ENCODE results near the gene GPR171. TPM values are rescaled to one million over a fixed set of nuclear protein-coding genes. Genes with fewer than 3 reads are reported as not detected.

GPR171 gene
- total and polyA plus RNA-seq, 4 donors: 0.87 to 2.7 (median 1.7) TPM

GRCh38 chr3:151204530-151205402, 1.8 kb upstream of the GPR171 start:
- TF ChIP-seq, protein P1, sequence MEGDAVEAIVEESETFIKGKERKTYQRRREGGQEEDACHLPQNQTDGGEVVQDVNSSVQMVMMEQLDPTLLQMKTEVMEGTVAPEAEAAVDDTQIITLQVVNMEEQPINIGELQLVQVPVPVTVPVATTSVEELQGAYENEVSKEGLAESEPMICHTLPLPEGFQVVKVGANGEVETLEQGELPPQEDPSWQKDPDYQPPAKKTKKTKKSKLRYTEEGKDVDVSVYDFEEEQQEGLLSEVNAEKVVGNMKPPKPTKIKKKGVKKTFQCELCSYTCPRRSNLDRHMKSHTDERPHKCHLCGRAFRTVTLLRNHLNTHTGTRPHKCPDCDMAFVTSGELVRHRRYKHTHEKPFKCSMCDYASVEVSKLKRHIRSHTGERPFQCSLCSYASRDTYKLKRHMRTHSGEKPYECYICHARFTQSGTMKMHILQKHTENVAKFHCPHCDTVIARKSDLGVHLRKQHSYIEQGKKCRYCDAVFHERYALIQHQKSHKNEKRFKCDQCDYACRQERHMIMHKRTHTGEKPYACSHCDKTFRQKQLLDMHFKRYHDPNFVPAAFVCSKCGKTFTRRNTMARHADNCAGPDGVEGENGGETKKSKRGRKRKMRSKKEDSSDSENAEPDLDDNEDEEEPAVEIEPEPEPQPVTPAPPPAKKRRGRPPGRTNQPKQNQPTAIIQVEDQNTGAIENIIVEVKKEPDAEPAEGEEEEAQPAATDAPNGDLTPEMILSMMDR (IDR thresholded peaks at IDR 0.05; ENCODE audit: control extremely low read depth, extremely low read depth): no peak
- Histone ChIP-seq H3K36me3 (ENCODE audit: control insufficient read depth in 4 of 4, insufficient read depth in 4 of 4, low read length in 4 of 4) (no peaks in the 10 kb centered on the region), H3K9me3 (ENCODE audit: control insufficient read depth in 4 of 4, insufficient read depth in 3 of 4, low read length in 3 of 4) (no peaks in the 10 kb centered on the region), H3K27ac (ENCODE audit: low read depth in 1 of 2, low read length in 1 of 2) (no peak overlapping the region), H3K4me3 (no peak overlapping the region), H3K27me3 (ENCODE audit: control insufficient read depth in 3 of 3, insufficient read depth in 3 of 3, low read length in 2 of 3) (no peaks in the 10 kb centered on the region), H3K9ac (ENCODE audit: insufficient read depth in 1 of 2, low read length in 2 of 2) (peak overlapping the region in 1 of 2 donors; percentile 2), H3K4me1 (ENCODE audit: control insufficient read depth in 5 of 5, insufficient read depth in 5 of 5, low read length in 5 of 5) (peaks cover 0 to 4% (median 0%) of the 10 kb centered on the region in 5 donors)
- 56 to 82% methylated on average over 3 of the region's 3 CpGs for WGBS, 2 donors
- no peak for ATAC-seq (ENCODE audit: insufficient read depth, low FRiP score)
- DNase-seq: no peak

DNA sequence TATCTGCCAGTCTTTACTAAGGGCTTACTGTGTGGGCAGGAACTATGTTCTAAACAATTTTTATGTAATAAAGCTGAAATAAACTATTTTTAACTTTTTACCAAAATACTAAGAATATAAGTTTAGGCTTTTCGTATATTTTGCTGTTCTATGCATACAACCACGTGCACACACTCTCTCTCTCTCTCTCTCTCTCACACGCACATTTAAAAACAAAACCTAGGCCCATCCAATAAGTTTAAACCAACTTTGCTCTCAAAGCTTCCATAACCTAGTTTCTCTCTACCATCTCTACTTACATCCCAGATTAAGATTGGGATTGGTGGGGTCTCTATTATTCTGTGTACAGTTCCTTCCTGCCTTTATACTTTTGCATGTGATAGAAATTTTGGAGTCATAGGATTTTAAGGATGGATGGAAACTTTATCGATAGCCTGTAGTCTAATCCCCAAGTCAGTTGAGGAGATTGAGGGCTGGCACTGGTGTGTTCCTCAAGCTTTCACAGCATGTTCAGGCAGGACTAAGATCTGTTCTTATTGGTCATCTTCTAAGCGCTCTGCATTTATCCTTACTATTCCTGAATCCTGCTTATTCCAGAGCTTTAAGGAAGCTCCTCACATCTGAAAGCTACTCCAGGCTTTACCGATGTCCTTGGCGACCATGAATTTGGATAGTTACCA, 1.8 kb downstream of the GPR171 start:
- no peak for ATAC-seq (ENCODE audit: insufficient read depth, low FRiP score)
- Histone ChIP-seq H3K4me1 (ENCODE audit: control insufficient read depth in 5 of 5, insufficient read depth in 5 of 5, low read length in 5 of 5) (peaks cover 0 to 4% (median 0%) of the 10 kb centered on the region in 5 donors), H3K9me3 (ENCODE audit: control insufficient read depth in 4 of 4, insufficient read depth in 3 of 4, low read length in 3 of 4) (no peaks in the 10 kb centered on the region), H3K36me3 (ENCODE audit: control insufficient read depth in 4 of 4, insufficient read depth in 4 of 4, low read length in 4 of 4) (no peaks in the 10 kb centered on the region), H3K27ac (ENCODE audit: low read depth in 1 of 2, low read length in 1 of 2) (no peak overlapping the region), H3K27me3 (ENCODE audit: control insufficient read depth in 3 of 3, insufficient read depth in 3 of 3, low read length in 2 of 3) (no peaks in the 10 kb centered on the region), H3K9ac (ENCODE audit: insufficient read depth in 1 of 2, low read length in 2 of 2) (no peak overlapping the region), H3K4me3 (no peak overlapping the region)
- 89 to 98% methylated on average over 7 of the region's 7 CpGs for WGBS, 2 donors
- no peak for DNase-seq
- TF ChIP-seq, protein P1 (IDR thresholded peaks at IDR 0.05; ENCODE audit: control extremely low read depth, extremely low read depth): no peak

- DNase-seq (no peak), ATAC-seq (ENCODE audit: insufficient read depth, low FRiP score) (no peak)
- TF ChIP-seq, protein P1 (IDR thresholded peaks at IDR 0.05; ENCODE audit: control extremely low read depth, extremely low read depth): no peak
- H3K4me3 ChIP-seq: no peak overlapping the region
- H3K36me3 ChIP-seq (ENCODE audit: control insufficient read depth in 4 of 4, insufficient read depth in 4 of 4, low read length in 4 of 4): no peaks in the 10 kb centered on the region
- no peaks in the 10 kb centered on the region for H3K27me3 ChIP-seq (ENCODE audit: control insufficient read depth in 3 of 3, insufficient read depth in 3 of 3, low read length in 2 of 3)
- H3K4me1 ChIP-seq (ENCODE audit: control insufficient read depth in 5 of 5, insufficient read depth in 5 of 5, low read length in 5 of 5): peaks cover 0 to 4% (median 0%) of the 10 kb centered on the region in 5 donors
- no peak overlapping the region for H3K27ac ChIP-seq (ENCODE audit: low read depth in 1 of 2, low read length in 1 of 2)
- H3K9me3 ChIP-seq (ENCODE audit: control insufficient read depth in 4 of 4, insufficient read depth in 3 of 4, low read length in 3 of 4): no peaks in the 10 kb centered on the region
- no peak overlapping the region for H3K9ac ChIP-seq (ENCODE audit: insufficient read depth in 1 of 2, low read length in 2 of 2)
- whole genome bisulfite sequencing, 2 donors: 52 to 81% methylated on average over 2 of the region's 2 CpGs
These were observed 2.4 kb downstream of the GPR171 start for GRCh38 chr3:151200586-151200985.
